Nephron progenitor cell (in vitro differentiated cells): ENCODE measurements around the gene ZSCAN21.
A peak's percentile ranks its signal among the peaks of the same experiment; 100 is the strongest.
"Not testable (repeated sequence)": the region's sequence is repeated elsewhere in the genome, so short reads cannot be mapped to it uniquely, and the experiment has no call there.

ENCODE experiments used
- DNase-seq: peaks from one replicate; pipeline ENCODE4 v3.0.0; 2021
- H3K27ac Mint-ChIP-seq: 2 replicates; pipeline ENCODE4 v1.8.0; 2021; ENCODE audit warnings: mild to moderate bottlenecking, moderate library complexity, mixed read lengths
- H3K27me3 Mint-ChIP-seq: 2 replicates; pipeline ENCODE4 v1.8.0; 2021; ENCODE audit warnings: mild to moderate bottlenecking, low read depth, mixed read lengths; ENCODE audit not compliant: poor library complexity
- H3K36me3 Mint-ChIP-seq: 2 replicates; pipeline ENCODE4 v1.8.0; 2021; ENCODE audit warnings: low read depth, mixed read lengths
- H3K4me1 Mint-ChIP-seq: 2 replicates; pipeline ENCODE4 v1.8.0; 2021; ENCODE audit warnings: mixed read lengths
- H3K4me3 Mint-ChIP-seq: 2 replicates; pipeline ENCODE4 v1.8.0; 2021; ENCODE audit warnings: mild to moderate bottlenecking, moderate library complexity, mixed read lengths
- H3K9me3 Mint-ChIP-seq: 2 replicates; pipeline ENCODE4 v1.8.0; 2021; ENCODE audit warnings: mild to moderate bottlenecking, moderate library complexity, mixed read lengths
- TF ChIP-seq, protein P1 (sequence below): fragments of 200-600 bp; sonication (generic); IDR thresholded peaks from 2 replicates; pipeline ENCODE4 v1.5.0; 2021; ENCODE audit warnings: antibody characterized with exemption

ZSCAN21 gene

DNA sequence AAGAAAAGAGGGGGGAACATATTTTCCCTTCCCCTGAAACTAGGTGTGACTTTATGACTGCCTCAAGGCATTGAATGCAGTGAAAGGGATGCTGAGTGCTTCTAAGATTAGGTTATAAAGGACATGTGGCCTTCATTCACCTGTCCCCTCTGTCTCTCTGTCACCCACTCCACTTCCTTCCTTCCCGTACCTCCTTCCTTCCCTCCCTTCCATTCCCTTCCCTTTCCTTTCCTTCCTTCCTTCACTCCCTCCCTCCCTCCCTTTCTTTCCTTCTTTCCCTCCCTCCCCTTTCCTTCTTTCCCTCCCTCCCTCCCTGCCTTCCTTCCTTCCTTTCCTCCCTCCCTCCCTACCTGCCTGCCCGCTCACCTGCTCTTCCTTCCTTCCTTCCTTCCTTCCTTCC is 38.7 kb upstream of the ZSCAN21 start:
- H3K4me1 Mint-ChIP-seq: peaks cover 13% of the 10 kb centered on the region
- H3K27me3 Mint-ChIP-seq: peaks cover 35% of the 10 kb centered on the region
- TF ChIP-seq, protein P1, sequence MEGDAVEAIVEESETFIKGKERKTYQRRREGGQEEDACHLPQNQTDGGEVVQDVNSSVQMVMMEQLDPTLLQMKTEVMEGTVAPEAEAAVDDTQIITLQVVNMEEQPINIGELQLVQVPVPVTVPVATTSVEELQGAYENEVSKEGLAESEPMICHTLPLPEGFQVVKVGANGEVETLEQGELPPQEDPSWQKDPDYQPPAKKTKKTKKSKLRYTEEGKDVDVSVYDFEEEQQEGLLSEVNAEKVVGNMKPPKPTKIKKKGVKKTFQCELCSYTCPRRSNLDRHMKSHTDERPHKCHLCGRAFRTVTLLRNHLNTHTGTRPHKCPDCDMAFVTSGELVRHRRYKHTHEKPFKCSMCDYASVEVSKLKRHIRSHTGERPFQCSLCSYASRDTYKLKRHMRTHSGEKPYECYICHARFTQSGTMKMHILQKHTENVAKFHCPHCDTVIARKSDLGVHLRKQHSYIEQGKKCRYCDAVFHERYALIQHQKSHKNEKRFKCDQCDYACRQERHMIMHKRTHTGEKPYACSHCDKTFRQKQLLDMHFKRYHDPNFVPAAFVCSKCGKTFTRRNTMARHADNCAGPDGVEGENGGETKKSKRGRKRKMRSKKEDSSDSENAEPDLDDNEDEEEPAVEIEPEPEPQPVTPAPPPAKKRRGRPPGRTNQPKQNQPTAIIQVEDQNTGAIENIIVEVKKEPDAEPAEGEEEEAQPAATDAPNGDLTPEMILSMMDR: no peak
- H3K4me3 Mint-ChIP-seq: no peak overlapping the region
- H3K27ac Mint-ChIP-seq: no peak overlapping the region
- DNase-seq: no peak
- no peaks in the 10 kb centered on the region for H3K9me3 Mint-ChIP-seq
- H3K36me3 Mint-ChIP-seq: no peaks in the 10 kb centered on the region

DNA sequence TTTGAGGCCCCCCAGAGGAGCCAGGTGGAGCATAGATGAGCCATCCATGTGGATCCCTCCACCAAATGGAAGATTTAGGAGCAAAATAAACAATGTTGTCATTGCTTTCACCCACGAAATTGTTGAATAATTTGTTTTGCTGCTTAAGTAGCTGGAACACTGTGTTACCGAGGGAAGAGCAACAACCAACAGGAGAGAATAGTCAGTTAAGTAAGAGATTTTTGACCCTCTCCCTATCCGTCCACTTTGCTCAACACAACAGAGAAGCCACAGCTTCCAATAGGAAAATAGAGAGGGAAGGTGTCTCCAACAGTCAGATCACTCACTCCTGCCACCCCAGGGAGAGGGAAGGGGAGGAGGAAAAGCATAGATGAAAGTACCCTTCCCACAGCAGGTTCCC is 38.1 kb upstream of the ZSCAN21 start:
- H3K9me3 Mint-ChIP-seq: no peaks in the 10 kb centered on the region
- no peaks in the 10 kb centered on the region for H3K36me3 Mint-ChIP-seq
- H3K4me1 Mint-ChIP-seq: peaks cover 19% of the 10 kb centered on the region
- no peak overlapping the region for H3K27ac Mint-ChIP-seq
- no peak for DNase-seq
- H3K4me3 Mint-ChIP-seq: no peak overlapping the region
- peaks cover 35% of the 10 kb centered on the region for H3K27me3 Mint-ChIP-seq
- TF ChIP-seq, protein P1: no peak

DNA sequence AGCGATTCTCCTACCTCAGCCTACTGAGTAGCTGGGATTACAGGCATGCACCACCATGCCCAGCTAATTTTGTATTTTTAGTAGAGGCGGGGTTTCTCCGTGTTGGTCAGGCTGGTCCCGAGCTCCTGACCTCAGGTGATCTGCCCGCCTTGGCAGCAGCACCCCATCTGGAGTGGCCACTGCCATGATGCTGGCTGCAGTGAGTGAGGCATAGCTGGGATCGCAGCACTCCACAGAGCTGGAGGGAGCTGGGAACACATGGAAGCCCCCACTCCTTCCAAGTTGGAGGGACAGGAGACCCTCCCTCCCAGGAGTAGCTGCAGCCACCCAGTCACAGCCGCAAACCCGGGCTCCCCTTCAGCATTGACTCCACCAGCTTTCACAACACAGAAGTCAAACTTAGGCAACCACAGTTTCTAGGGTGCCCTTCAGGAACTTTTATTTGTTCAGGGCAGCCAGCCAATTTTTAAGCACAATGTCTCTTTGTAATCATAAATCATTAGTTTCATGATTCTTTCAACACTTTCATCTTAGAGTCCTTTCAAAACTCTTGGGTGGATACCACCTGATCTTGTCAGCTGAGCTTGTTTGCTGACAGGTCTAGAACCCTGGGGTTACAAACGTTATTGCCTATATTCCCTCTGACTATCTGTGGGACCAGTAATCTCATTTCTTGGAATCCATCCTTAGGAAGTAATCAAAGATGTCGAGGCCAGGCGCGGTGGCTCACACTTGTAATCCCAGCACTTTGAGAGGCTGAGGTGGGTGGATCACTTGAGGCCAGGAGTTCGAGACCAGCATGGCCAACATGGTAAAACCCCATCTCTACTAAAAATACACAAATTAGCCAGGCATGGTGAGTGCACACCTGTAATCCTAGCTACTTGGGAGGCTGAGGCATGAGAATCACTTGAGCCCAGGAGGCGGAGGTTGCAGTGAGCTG is 36.9 kb upstream of the ZSCAN21 start:
- not testable (repeated sequence) for H3K4me3 Mint-ChIP-seq

DNA sequence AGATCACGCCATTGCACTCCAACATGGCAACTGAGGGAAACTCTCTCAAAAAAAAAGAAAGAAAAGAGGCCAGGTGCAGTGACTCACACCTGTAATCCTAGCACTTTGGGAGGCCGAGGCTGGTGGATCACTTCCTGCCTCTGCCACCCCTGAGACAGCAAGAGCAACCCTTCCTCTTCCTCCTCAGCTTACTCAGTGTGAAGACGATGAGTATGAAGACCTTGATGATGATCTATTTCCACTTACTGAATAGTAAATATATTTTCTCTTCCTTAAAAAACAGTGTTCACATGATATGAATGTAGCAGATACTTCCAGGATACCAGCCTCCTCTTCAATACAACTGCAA is 36.3 kb upstream of the ZSCAN21 start:
- peaks cover 19% of the 10 kb centered on the region for H3K4me1 Mint-ChIP-seq
- no peak overlapping the region for H3K4me3 Mint-ChIP-seq
- H3K27me3 Mint-ChIP-seq: peaks cover 30% of the 10 kb centered on the region
- no peak for DNase-seq
- H3K9me3 Mint-ChIP-seq: no peaks in the 10 kb centered on the region
- TF ChIP-seq, protein P1: no peak
- no peak overlapping the region for H3K27ac Mint-ChIP-seq
- H3K36me3 Mint-ChIP-seq: peaks cover 7% of the 10 kb centered on the region

More for the DNA sequence above, 36.9 kb upstream of the ZSCAN21 start:
- Mint-ChIP-seq H3K4me1 (peaks cover 19% of the 10 kb centered on the region), H3K27me3 (peaks cover 30% of the 10 kb centered on the region)
- not testable (repeated sequence) for H3K36me3 Mint-ChIP-seq, H3K27ac Mint-ChIP-seq, DNase-seq, H3K9me3 Mint-ChIP-seq

DNA sequence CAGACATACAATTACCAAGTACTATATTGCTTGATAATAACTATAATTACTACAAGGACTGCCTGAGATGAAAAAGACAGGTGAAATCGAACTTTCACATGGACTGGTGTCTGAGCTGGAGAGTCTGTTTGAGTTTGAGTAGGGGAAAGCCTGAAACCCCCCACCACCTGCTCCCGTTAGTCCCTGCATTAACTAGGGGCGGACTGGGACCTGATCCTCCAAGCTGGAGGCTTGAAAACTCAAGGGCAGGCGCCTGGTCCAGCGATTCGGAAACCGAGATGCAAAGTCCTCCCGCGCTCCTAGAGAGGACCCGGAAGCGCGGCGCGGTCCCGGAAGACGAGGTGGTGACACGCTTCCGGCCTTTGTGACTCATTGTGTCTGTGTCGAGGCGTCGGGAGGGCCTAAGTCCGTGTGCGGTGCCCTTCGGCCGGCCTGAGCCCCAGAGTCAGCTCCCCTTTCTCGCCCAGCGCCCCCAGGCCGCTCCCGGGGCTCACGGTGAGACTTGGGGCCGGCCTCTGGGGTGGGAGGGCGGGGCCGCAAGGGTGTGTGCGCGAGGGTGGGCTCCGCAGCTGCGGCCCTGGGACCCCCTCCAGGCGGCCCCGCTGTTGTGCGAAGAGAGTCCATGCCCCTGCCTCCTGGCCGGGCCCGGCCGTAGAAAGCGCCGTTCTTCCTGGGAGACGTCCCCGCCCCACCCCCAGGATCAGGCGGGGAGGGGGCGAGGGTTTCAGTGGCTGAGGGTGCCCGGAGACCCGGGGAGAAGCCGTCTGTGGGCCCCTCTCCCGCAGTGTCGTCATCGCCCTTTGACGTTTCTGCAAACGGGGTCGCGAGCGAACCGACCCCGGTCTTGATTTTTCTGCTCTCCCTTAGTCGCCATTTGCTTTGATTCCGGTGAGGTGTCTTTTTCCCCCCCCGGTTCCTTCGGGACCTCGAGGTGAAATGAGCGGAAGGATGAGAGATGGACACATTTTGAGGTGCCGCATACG is 34.1 kb upstream of the ZSCAN21 start, which contains the start of gene ZKSCAN1:
Gene ZKSCAN1, plus strand, starts transcription at position 365 of the 983 bp plus-strand sequence. CDS start 7,911 bp downstream, outside the sequence.
- Mint-ChIP-seq H3K27ac (peak within 1 kb of the TSS; percentile 97), H3K36me3 (peaks cover 19% of the 10 kb centered on the region), H3K9me3 (no peaks in the 10 kb centered on the region), H3K4me1 (peaks cover 19% of the 10 kb centered on the region), H3K27me3 (peaks cover 24% of the 10 kb centered on the region), H3K4me3 (peak within 1 kb of the TSS; percentile 95)
- DNase-seq: peak; percentile 80
- TF ChIP-seq, protein P1: no peak
